Activated CD4-positive, alpha-beta T cell treated with anti-CD3 and anti-CD28 coated beads for 4 hours (primary cell): ENCODE data around the gene DUSP23.

Source experiments
- DNase-seq, 2 donors: peaks; one replicate each; pipeline ENCODE4 v3.0.0-alpha.2; 2020

DUSP23 gene

GRCh38 chr1:159786966-159787365, 6.2 kb downstream of the DUSP23 start:
- no peak for DNase-seq

GRCh38 chr1:159790237-159790917, 9.6 kb downstream of the DUSP23 start:
- DNase-seq, result no peak

DNA sequence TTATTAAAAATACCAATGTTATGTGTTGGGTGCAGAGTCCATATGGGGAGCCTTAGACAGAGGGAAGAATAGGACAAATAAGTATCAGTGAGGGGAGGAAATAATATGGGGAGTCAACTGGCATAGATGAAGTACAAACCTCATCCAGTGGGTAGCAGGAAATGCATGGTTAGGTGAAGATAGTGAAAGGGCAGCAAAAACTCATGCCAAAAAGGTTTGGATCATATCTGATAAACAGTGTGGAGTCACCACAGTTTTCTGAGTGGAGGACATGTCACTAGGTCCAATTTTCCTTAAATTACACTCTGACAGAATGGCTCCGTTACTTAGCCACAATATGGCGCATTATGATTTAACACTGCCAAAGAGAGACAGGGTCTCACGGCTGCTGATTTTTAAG, 10.3 kb downstream of the DUSP23 start:
- no peak for DNase-seq

DNA sequence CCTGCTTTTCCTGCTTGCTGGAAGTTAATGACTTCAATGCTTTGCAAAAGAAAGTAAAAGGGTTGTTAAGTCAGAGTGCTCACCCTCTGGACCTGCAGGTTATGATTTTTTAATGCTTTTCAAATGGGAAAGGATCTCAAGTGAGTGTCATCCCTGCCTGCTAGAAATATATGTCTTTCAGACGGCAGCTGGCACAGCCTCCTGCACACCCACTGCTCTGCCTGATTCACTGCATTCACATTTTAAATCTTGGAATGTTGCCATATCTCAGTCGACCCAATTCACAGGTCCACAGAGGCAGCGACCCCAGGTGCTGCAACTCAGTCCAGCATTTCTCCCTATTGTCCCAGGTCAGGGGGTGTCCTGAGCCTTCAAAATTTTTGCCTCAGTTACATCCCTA, 10.7 kb downstream of the DUSP23 start:
- no peak for DNase-seq

DNA sequence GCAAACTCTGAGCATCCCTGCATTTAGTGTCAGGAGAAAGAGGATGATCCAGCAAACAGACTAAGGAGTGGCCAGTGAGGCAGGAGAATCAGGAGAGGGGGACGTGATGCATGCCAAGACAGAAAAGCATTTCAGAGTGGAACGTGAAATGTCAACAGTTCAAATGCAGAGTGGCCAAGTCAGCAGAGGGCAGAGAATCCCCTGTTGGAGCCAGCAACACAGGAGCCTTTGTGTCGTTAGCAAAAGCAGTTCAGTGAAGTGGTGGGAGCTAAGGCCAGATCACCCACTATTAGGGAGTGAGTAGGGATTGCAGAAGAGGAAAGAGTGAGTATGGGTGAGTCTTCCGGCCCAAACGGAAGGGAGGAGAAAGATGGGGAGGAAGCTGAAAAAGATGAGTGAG, 14.8 kb downstream of the DUSP23 start:
- no peak for DNase-seq

DNA sequence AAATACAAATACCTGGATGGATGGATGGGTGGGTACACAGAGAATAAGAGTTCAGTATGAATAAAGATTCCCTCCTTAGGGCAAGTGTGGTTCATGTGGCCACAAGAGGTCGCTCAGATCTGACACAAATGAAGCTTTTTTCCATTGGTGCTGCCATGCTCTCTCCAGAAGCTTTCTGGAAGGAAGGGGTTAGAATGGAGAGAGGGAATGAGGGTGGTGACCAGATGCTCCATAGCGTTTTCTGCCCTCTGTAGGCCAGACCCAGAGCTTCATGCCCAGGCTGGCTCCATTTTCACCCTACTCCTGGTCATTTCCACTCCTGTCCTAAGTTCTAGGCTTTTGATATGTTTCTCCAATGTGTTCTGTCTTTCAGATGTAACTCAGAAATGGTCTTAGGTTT, 18.1 kb downstream of the DUSP23 start:
- DNase-seq, result peak; percentile 30 to 32

GRCh38 chr1:159799446-159799985, 18.8 kb downstream of the DUSP23 start:
- DNase-seq, result no peak

GRCh38 chr1:159800177-159800930, 19.6 kb downstream of the DUSP23 start:
- DNase-seq, result peak in 1 of 2 donors; percentile 8

GRCh38 chr1:159802111-159802510, 21.3 kb downstream of the DUSP23 start, which contains the start of gene FCRL6:
FCRL6 (plus strand) TSS chr1:159802360; CDS start chr1:159802425, 65 bp downstream.
- DNase-seq, result no peak

DNA sequence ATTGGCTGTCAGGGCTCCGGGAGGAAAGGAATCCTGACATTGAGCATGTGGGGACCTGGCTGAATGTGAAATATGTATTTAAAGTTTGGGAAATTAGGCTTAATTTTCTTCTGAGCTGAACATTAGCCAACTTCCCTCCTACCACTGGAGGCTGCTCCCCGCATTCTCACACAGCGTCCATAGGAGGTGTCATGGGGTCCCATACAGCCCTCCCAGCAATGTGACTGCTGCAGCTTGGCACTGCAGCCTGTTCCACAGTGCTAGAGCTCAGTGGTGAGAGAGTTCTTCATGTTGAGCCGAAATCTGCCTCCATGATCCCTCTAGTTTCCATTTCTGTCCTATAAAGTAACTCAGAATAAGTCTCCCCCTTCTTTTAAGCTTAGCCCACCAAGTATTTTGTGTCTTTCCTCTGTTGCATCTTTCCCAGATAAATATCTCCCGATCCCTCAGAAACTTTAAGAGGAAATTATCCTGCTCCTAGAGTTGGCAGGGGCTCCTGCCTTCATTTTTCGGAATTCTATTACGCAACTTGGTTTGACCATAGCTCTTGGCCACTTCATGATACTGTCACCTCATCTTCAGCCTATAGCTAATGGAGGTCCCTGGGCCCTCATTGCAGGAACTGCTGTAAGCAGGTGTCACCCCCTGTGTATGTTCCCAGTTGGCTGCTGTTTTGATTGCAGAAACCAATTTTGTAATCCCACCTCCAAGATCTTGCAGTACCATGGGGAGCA, 23.4 kb downstream of the DUSP23 start:
- DNase-seq, result no peak

- DNase-seq, result no peak
Measured at GRCh38 chr1:159804924-159805323, 24.2 kb downstream of the DUSP23 start.

DNA sequence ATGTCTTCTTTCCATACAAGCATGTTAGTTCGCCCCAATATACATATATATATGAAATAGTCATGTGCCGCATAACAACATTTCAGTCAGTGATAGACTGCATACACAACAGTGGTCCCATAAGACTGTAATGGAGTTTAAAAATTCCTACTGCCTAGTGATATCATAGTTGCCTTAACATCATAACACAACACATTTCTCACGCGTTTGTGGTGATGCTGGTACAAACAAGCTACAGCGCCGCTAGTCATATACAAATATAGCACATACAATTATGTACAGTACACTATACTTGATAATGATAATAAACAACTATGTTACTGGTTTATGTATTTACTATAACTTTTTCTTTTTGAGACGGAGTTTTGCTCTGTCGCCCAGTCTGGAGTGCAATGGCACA, 35.2 kb downstream of the DUSP23 start:
- DNase-seq, result no peak

GRCh38 chr1:159817276-159818041, 36.7 kb downstream of the DUSP23 start:
- no peak for DNase-seq

GRCh38 chr1:159821171-159821867, 40.6 kb downstream of the DUSP23 start:
- peak in 1 of 2 donors; percentile 19 for DNase-seq

DNA sequence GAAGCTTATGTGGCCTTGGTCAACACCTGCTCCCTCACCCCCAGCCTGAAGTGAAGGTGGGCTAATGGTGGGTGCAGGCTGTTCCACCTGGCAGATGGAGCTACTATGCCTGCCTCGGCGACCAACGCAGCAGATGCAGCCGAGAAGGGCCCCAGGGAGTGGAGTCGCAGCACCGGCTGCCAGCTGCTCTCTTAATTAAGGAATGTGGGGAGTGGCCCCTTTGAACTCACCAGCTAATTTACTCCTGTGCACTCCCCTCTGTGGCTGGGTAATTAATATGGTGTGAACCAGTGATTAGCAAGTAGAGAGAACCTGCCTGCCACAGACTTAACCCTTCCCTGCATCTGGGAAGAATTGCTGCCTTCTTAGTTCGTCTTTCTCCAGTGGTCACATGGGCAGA, 42.6 kb downstream of the DUSP23 start:
- DNase-seq, result no peak

DNA sequence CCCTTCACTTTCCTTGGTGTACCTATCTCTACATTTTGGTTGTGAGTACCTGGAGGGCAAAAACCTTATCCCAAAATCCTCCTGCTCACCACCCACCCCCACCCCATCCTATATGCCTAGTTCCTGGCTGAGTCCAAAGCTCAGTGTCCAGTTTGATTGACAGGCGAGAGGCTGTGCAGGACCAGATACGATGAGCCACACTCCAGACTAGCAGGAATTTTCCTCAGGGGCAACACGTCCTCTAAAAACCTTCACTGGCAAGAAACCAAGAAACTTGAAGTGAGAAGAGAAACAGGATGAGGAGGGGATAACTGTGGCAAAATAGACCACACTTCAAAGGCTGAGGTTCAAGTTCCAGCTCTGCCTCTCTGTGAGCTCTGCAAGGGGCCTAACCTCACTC, 44.8 kb downstream of the DUSP23 start:
- DNase-seq, result no peak

GRCh38 chr1:159826441-159827101, 45.8 kb downstream of the DUSP23 start, which contains the start of gene SLAMF8:
SLAMF8 (plus strand) TSS chr1:159826873; CDS start chr1:159826899, 26 bp downstream.
- peak in 1 of 2 donors; percentile 33 for DNase-seq

- DNase-seq, result no peak
Measured at GRCh38 chr1:159827102-159827490, 46.3 kb downstream of the DUSP23 start.

- DNase-seq, result no peak
Measured at GRCh38 chr1:159827549-159827948, 46.8 kb downstream of the DUSP23 start.

- no peak for DNase-seq
Measured at GRCh38 chr1:159828176-159828575, 47.4 kb downstream of the DUSP23 start.

- no peak for DNase-seq
Measured at GRCh38 chr1:159828581-159829272, 48.0 kb downstream of the DUSP23 start.
